Body of pancreas (tissue), 4 donors: ENCODE data around the gene MLLT6. TPM values are rescaled to one million over a fixed set of nuclear protein-coding genes. Genes with fewer than 3 reads are reported as not detected.
A peak's percentile ranks its signal among the peaks of the same experiment; 100 is the strongest.

Experiments
- ATAC-seq: fragments of 150-250 bp; one replicate; pipeline ENCODE4 v1.9.1; 2016
- DNase-seq, 4 donors: peaks; one replicate each; pipeline ENCODE4 v3.0.0-alpha.2; 2019
- H3K27ac ChIP-seq, 4 donors: fragments of 200-600 bp; sonication (generic); 1 replicate in 3 of 4; 2 replicates in 1 of 4; pipeline versions ENCODE4 v1.5.1 to v1.6.1; 2016 to 2019; ENCODE audit warnings: mild to moderate bottlenecking in 1 of 4, mixed read lengths in 1 of 4, moderate library complexity in 1 of 4
- H3K27me3 ChIP-seq, 2 donors: fragments of 200-600 bp; sonication (generic); one replicate each; pipeline ENCODE4 v1.6.0; 2016; ENCODE audit warnings: mild to moderate bottlenecking in 1 of 2
- H3K36me3 ChIP-seq, 2 donors: fragments of 200-600 bp; sonication (generic); replicated peaks in 1 of 2; 2 replicates each; pipeline ENCODE4 v1.5.1; 2016; ENCODE audit warnings: low read depth in 2 of 2; ENCODE audit not compliant: insufficient read depth in 1 of 2
- H3K4me1 ChIP-seq: fragments of 200-600 bp; sonication (generic); one replicate; pipeline ENCODE4 v1.6.0; 2016
- H3K4me3 ChIP-seq, 2 donors: fragments of 200-600 bp; sonication (generic); 1 replicate in 1 of 2; 2 replicates in 1 of 2; pipeline ENCODE4 v1.5.1; 2016 to 2019
- H3K9me3 ChIP-seq, 3 donors: fragments of 200-600 bp; sonication (generic); 1 replicate in 2 of 3; 2 replicates in 1 of 3; pipeline ENCODE4 v1.5.1; 2016
- POLR2A ChIP-seq, 3 donors: fragments of 450-650 bp; IDR thresholded peaks; one replicate each; pipeline ENCODE4 v1.6.1; 2016; ENCODE audit warnings: antibody characterized with exemption in 3 of 3, mild to moderate bottlenecking in 2 of 3
- WGBS, 2 donors: methylation state at CpG; one replicate each; pipeline ENCODE4 v1.1.5; 2017; 5-methylcytosine and 5-hydroxymethylcytosine counted together
- intact Hi-C: fragments of 100-400 bp; cut with DNase I; formaldehyde crosslinking; loops from one replicate; pipeline ENCODE4 v1.15.1; 2023
- total RNA-seq, 2 donors: library from RNA; depleted of rRNA; stranded (reverse); fragments of >200 nt; gene quantifications; one replicate each; pipeline ENCODE4 v1.1.0, GENCODE V29; 2016
- TF ChIP-seq, protein P1 (sequence below), 7 experiments: fragments of 450-650 bp in 4 of 7; fragments of 200-600 bp in 3 of 7; sonication (generic) in 3 of 7; IDR thresholded peaks; one replicate each; pipeline ENCODE4 v1.5.1; 2016 to 2019; ENCODE audit warnings: antibody characterized with exemption in 7 of 7

MLLT6 gene
- total RNA-seq, 2 donors from 2014 or later: 90.8 to 121 TPM

GRCh38 chr17:38746849-38747462, 41.9 kb downstream of the MLLT6 start:
- no peaks in the 10 kb centered on the region for H3K9me3 ChIP-seq
- peak overlapping the region; percentile 61 to 89 (median 76) for H3K27ac ChIP-seq
- no peak for DNase-seq
- peaks cover 75% of the 10 kb centered on the region for H3K4me1 ChIP-seq
- H3K4me3 ChIP-seq: peak overlapping the region; percentile 79 to 89
- WGBS, 2 donors: 5 to 21% methylated on average over 6 to 21 of the region's 21 CpGs
- H3K36me3 ChIP-seq: no peaks in the 10 kb centered on the region
- no peak for ATAC-seq
- TF ChIP-seq POLR2A (IDR thresholded peaks at IDR 0.05): peak in 1 of 3 donors; percentile 2
- TF ChIP-seq, protein P1, sequence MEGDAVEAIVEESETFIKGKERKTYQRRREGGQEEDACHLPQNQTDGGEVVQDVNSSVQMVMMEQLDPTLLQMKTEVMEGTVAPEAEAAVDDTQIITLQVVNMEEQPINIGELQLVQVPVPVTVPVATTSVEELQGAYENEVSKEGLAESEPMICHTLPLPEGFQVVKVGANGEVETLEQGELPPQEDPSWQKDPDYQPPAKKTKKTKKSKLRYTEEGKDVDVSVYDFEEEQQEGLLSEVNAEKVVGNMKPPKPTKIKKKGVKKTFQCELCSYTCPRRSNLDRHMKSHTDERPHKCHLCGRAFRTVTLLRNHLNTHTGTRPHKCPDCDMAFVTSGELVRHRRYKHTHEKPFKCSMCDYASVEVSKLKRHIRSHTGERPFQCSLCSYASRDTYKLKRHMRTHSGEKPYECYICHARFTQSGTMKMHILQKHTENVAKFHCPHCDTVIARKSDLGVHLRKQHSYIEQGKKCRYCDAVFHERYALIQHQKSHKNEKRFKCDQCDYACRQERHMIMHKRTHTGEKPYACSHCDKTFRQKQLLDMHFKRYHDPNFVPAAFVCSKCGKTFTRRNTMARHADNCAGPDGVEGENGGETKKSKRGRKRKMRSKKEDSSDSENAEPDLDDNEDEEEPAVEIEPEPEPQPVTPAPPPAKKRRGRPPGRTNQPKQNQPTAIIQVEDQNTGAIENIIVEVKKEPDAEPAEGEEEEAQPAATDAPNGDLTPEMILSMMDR (IDR thresholded peaks at IDR 0.05): no peak
- intact Hi-C loops: no loop called here
- H3K27me3 ChIP-seq: no peaks in the 10 kb centered on the region

- intact Hi-C loops: no loop called here
- H3K27ac ChIP-seq: peak overlapping the region; percentile 61 to 89 (median 76)
- no peak for ATAC-seq
- H3K36me3 ChIP-seq: no peaks in the 10 kb centered on the region
- no peaks in the 10 kb centered on the region for H3K9me3 ChIP-seq
- peak in 1 of 3 donors; percentile 16 for TF ChIP-seq POLR2A (IDR thresholded peaks at IDR 0.05)
- TF ChIP-seq, protein P1 (IDR thresholded peaks at IDR 0.05): peak in 1 of 7 experiments; percentile 5
- no peaks in the 10 kb centered on the region for H3K27me3 ChIP-seq
- WGBS, 2 donors: 1% methylated on average over 39 to 55 of the region's 64 CpGs
- peak overlapping the region; percentile 79 to 89 for H3K4me3 ChIP-seq
- peak in 1 of 4 donors; percentile 66 for DNase-seq
- peaks cover 70% of the 10 kb centered on the region for H3K4me1 ChIP-seq
Measured at GRCh38 chr17:38747463-38748148, 42.5 kb downstream of the MLLT6 start.

GRCh38 chr17:38748149-38748891, 43.2 kb downstream of the MLLT6 start, which contains the start of gene PCGF2:
Gene PCGF2 (minus strand): TSS chr17:38748336. CDS start chr17:38740402, 7,934 bp downstream.
- peak; percentile 82 to 93 (median 87) for DNase-seq
- Histone ChIP-seq H3K4me3 (peak within 1 kb of the TSS; percentile 79 to 89), H3K9me3 (no peaks in the 10 kb centered on the region), H3K27ac (peak within 1 kb of the TSS; percentile 61 to 89 (median 78)), H3K36me3 (no peaks in the 10 kb centered on the region), H3K27me3 (no peaks in the 10 kb centered on the region), H3K4me1 (peaks cover 65% of the 10 kb centered on the region)
- intact Hi-C loops: no loop called here
- WGBS, 2 donors: 0 to 1% methylated on average over 15 to 34 of the region's 47 CpGs
- peak; percentile 8 for ATAC-seq
- TF ChIP-seq, protein P1 (IDR thresholded peaks at IDR 0.05): no peak
- peak in 1 of 3 donors; percentile 53 for TF ChIP-seq POLR2A (IDR thresholded peaks at IDR 0.05)

DNA sequence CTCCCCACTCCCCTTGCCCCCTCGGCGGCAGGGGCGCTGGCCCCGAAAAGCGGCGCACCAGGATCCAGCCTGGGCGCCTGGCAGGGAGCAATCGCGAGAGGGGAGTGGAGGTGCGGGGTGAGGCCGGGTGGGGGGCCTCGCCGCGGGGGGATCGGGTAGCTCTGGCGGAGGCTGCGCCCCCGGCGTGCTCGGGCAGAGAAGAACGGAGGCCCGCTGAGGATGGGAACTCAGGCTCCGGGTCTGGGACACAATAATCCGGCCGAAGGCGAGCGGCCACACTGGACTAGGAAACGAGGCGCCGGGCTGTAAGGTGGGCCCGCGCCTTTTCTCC, 43.8 kb downstream of the MLLT6 start:
- Histone ChIP-seq H3K36me3 (no peaks in the 10 kb centered on the region), H3K9me3 (no peaks in the 10 kb centered on the region), H3K4me3 (peak overlapping the region; percentile 12 to 79), H3K27me3 (no peaks in the 10 kb centered on the region), H3K4me1 (peaks cover 65% of the 10 kb centered on the region), H3K27ac (peak overlapping the region; percentile 61 to 89 (median 78))
- no peak for DNase-seq
- WGBS, 2 donors: 0% methylated on average over 18 to 32 of the region's 32 CpGs
- no peak for ATAC-seq
- TF ChIP-seq, protein P1 (IDR thresholded peaks at IDR 0.05): no peak
- no peak for TF ChIP-seq POLR2A (IDR thresholded peaks at IDR 0.05)
- intact Hi-C loops: no loop called here
